Astrocyte (in vitro differentiated cells and primary cell): ENCODE results near the gene SORL1. TPM values are rescaled to one million over a fixed set of nuclear protein-coding genes. Genes with fewer than 3 reads are reported as not detected.
"Not testable (repeated sequence)": the region's sequence is repeated elsewhere in the genome, so short reads cannot be mapped to it uniquely, and the experiment has no call there.

Experiments used
- DNase-seq: peaks from one replicate; pipeline ENCODE4 v3.0.0-alpha.2; 2010; ENCODE audit warnings: low read depth
- FAIRE-seq: peaks from 2 replicates; lab custom pipeline; 2011; peaks lifted over from hg19 to GRCh38; lab: Jason Lieb, UNC
- H2AFZ ChIP-seq: 2 replicates; pipeline ENCODE4 v1.6.0; 2012; ENCODE audit warnings: low read depth, low read length, inconsistent platforms
- H3K27ac ChIP-seq: 2 replicates; pipeline ENCODE4 v1.5.1; 2011; ENCODE audit warnings: low read depth, low read length, inconsistent platforms
- H3K27me3 ChIP-seq: 2 replicates; pipeline ENCODE4 v1.6.0; 2011; ENCODE audit warnings: low read length, inconsistent platforms; ENCODE audit not compliant: insufficient read depth
- H3K36me3 ChIP-seq: 2 replicates; pipeline ENCODE4 v1.5.1; 2011; ENCODE audit warnings: low read length, inconsistent platforms; ENCODE audit not compliant: insufficient read depth
- H3K4me1 ChIP-seq: 2 replicates; pipeline ENCODE4 v1.5.1; 2011; ENCODE audit warnings: low read length, inconsistent platforms; ENCODE audit not compliant: insufficient read depth
- H3K4me2 ChIP-seq: 2 replicates; pipeline ENCODE4 v1.6.0; 2012; ENCODE audit warnings: low read length, inconsistent platforms
- H3K4me3 ChIP-seq: 2 replicates; pipeline ENCODE4 v1.5.1; 2011; ENCODE audit warnings: low read depth, mild to moderate bottlenecking, low read length, inconsistent platforms; ENCODE audit not compliant: insufficient read depth
- H3K79me2 ChIP-seq: 2 replicates; pipeline ENCODE4 v1.6.0; 2012; ENCODE audit warnings: mild to moderate bottlenecking, low read length, inconsistent platforms; ENCODE audit not compliant: insufficient read depth
- H3K9ac ChIP-seq: 2 replicates; pipeline ENCODE4 v1.6.0; 2012; ENCODE audit warnings: mild to moderate bottlenecking, low read length, inconsistent platforms
- H3K9me3 ChIP-seq: 2 replicates; pipeline ENCODE4 v1.5.1; 2012; ENCODE audit warnings: low read depth, mild to moderate bottlenecking, low read length, inconsistent platforms; ENCODE audit not compliant: insufficient read depth
- H4K20me1 ChIP-seq: 2 replicates; pipeline ENCODE4 v1.6.0; 2012; ENCODE audit warnings: low read length, inconsistent platforms; ENCODE audit not compliant: insufficient read depth
- H3K27ac Mint-ChIP-seq: one replicate; pipeline ENCODE4 v1.8.0; 2021; ENCODE audit warnings: mild to moderate bottlenecking, mixed read lengths; ENCODE audit not compliant: unreplicated experiment
- H3K27me3 Mint-ChIP-seq: one replicate; pipeline ENCODE4 v1.8.0; 2021; ENCODE audit warnings: low read depth, mixed read lengths; ENCODE audit not compliant: unreplicated experiment
- H3K36me3 Mint-ChIP-seq: one replicate; pipeline ENCODE4 v1.8.0; 2021; ENCODE audit warnings: low read depth, mixed read lengths; ENCODE audit not compliant: unreplicated experiment
- H3K4me1 Mint-ChIP-seq: one replicate; pipeline ENCODE4 v1.8.0; 2021; ENCODE audit warnings: low read depth, mixed read lengths; ENCODE audit not compliant: unreplicated experiment
- H3K4me3 Mint-ChIP-seq: one replicate; pipeline ENCODE4 v1.8.0; 2021; ENCODE audit warnings: mild to moderate bottlenecking, moderate library complexity, mixed read lengths; ENCODE audit not compliant: unreplicated experiment
- H3K9me3 Mint-ChIP-seq: one replicate; pipeline ENCODE4 v1.8.0; 2021; ENCODE audit warnings: mild to moderate bottlenecking, mixed read lengths; ENCODE audit not compliant: unreplicated experiment
- CTCF ChIP-seq: IDR thresholded peaks from 2 replicates; pipeline ENCODE4 v1.5.1; 2011; ENCODE audit warnings: low read depth, mild to moderate bottlenecking, inconsistent platforms, low read length, moderate library complexity; ENCODE audit not compliant: insufficient read depth
- EZH2 ChIP-seq: IDR thresholded peaks from 2 replicates; pipeline ENCODE4 v1.6.1; 2012; ENCODE audit warnings: mild to moderate bottlenecking, low read length, inconsistent platforms; ENCODE audit not compliant: insufficient read depth
- total RNA-seq: library from RNA; stranded (reverse); gene quantifications from 2 replicates; pipeline ENCODE4 v1.2.1, GENCODE V29; 2021

The SORL1 gene
- total RNA-seq, 1 donor from 2014 or later, result 4.1 TPM

- Histone ChIP-seq H3K79me2 (no peaks in the 10 kb centered on the region), H3K4me2 (no peak overlapping the region), H3K4me3 (no peak overlapping the region), H3K27me3 (peaks cover under 1% of the 10 kb centered on the region), H3K4me1 (no peaks in the 10 kb centered on the region), H3K36me3 (no peaks in the 10 kb centered on the region), H3K9ac (no peak overlapping the region), H4K20me1 (no peaks in the 10 kb centered on the region), H3K9me3 (no peaks in the 10 kb centered on the region), H3K27ac (no peak overlapping the region), H2AFZ (no peak overlapping the region)
- H3K36me3 Mint-ChIP-seq, result no peaks in the 10 kb centered on the region
- no peak overlapping the region for H3K4me3 Mint-ChIP-seq
- H3K9me3 Mint-ChIP-seq, result peaks cover 3% of the 10 kb centered on the region
- TF ChIP-seq EZH2, result no peak
- TF ChIP-seq CTCF, result no peak
- FAIRE-seq, result no peak
- peaks cover 2% of the 10 kb centered on the region for H3K27me3 Mint-ChIP-seq
- DNase-seq, result no peak
- no peak overlapping the region for H3K27ac Mint-ChIP-seq
- H3K4me1 Mint-ChIP-seq, result peaks cover 9% of the 10 kb centered on the region
These were observed 114.4 kb downstream of the SORL1 start for GRCh38 chr11:121566279-121567168.

- Mint-ChIP-seq H3K4me3 (no peak overlapping the region), H3K4me1 (peaks cover 11% of the 10 kb centered on the region), H3K27me3 (no peaks in the 10 kb centered on the region), H3K36me3 (no peaks in the 10 kb centered on the region), H3K27ac (no peak overlapping the region), H3K9me3 (peaks cover 3% of the 10 kb centered on the region)
- Histone ChIP-seq H3K36me3 (no peaks in the 10 kb centered on the region), H3K4me2 (no peak overlapping the region), H3K4me3 (no peak overlapping the region), H3K27me3 (peaks cover 11% of the 10 kb centered on the region), H3K9ac (no peak overlapping the region), H3K4me1 (no peaks in the 10 kb centered on the region), H3K9me3 (no peaks in the 10 kb centered on the region), H3K79me2 (no peaks in the 10 kb centered on the region), H3K27ac (no peak overlapping the region), H4K20me1 (no peaks in the 10 kb centered on the region), H2AFZ (no peak overlapping the region)
- TF ChIP-seq EZH2 (no peak), CTCF (no peak)
- DNase-seq (no peak), FAIRE-seq (no peak)
These were observed 115.9 kb downstream of the SORL1 start for GRCh38 chr11:121567995-121568394.

- H3K27ac Mint-ChIP-seq, H3K9me3 ChIP-seq, H3K4me1 ChIP-seq, H3K27ac ChIP-seq, H3K4me3 Mint-ChIP-seq, H3K4me3 ChIP-seq, H2AFZ ChIP-seq, H3K36me3 ChIP-seq, H4K20me1 ChIP-seq, FAIRE-seq, DNase-seq, H3K79me2 ChIP-seq, H3K4me1 Mint-ChIP-seq, H3K27me3 Mint-ChIP-seq, H3K9ac ChIP-seq, H3K9me3 Mint-ChIP-seq, H3K4me2 ChIP-seq, H3K36me3 Mint-ChIP-seq: not testable (repeated sequence)
- H3K27me3 ChIP-seq, result peaks cover 17% of the 10 kb centered on the region
These were observed 117.5 kb downstream of the SORL1 start for GRCh38 chr11:121569332-121570299.
